GM12878 (cell line): ENCODE results near the gene DYDC1. TPM values are rescaled to one million over a fixed set of nuclear protein-coding genes. Genes with fewer than 3 reads are reported as not detected.
A peak's percentile ranks its signal among the peaks of the same experiment; 100 is the strongest.
"Not testable (repeated sequence)": the region's sequence is repeated elsewhere in the genome, so short reads cannot be mapped to it uniquely, and the experiment has no call there.

Experiments used
- ATAC-seq: fragments of 200-7000 bp; cut with Tn5 transposase; 3 replicates; pipeline ENCODE4 v1.9.1; 2020; ENCODE audit warnings: mild to moderate bottlenecking, moderate library complexity
- BruUV-seq: library from RNA; stranded (reverse); fragments of 400-500 nt; replicated peaks from 2 replicates; lab custom pipeline; 2021; lab: Mats Ljungman, UMichigan
- CTCF ChIA-PET: fragments of 300-600 bp; sonication (Branson Sonifier 250); formaldehyde crosslinking; extraction: SDS; loops from one replicate; lab custom pipeline; 2021; ENCODE audit warnings: inconsistent platforms; lab: Yijun Ruan, JAX
- POLR2A ChIA-PET: fragments of 350-600 bp; formaldehyde crosslinking; extraction: SDS; loops from one replicate; lab custom pipeline; 2021; ENCODE audit warnings: inconsistent platforms; lab: Charles Lee
- RAD21 ChIA-PET: fragments of 300-600 bp; sonication (Branson Sonifier 250); formaldehyde crosslinking; loops from one replicate; lab custom pipeline; 2023; ENCODE audit warnings: antibody characterized with exemption; ENCODE audit not compliant: unreplicated experiment; lab: Charles Lee
- SMC1A ChIA-PET: fragments of 300-600 bp; sonication (Branson Sonifier 250); formaldehyde crosslinking; loops from one replicate; lab custom pipeline; 2023; ENCODE audit not compliant: unreplicated experiment, uncharacterized antibody; lab: Charles Lee
- DNase-seq: peaks from one replicate; pipeline ENCODE4 v3.0.0-alpha.2; 2011; ENCODE audit warnings: low read depth, low spot score
- FAIRE-seq: peaks from 3 replicates; lab custom pipeline; 2011; peaks lifted over from hg19 to GRCh38; lab: Jason Lieb, UNC
- H2AFZ ChIP-seq: 2 replicates; pipeline ENCODE4 v1.6.0; 2011; ENCODE audit warnings: low read depth, low read length, control low read depth; ENCODE audit not compliant: control insufficient read depth
- H3K27ac ChIP-seq: 2 replicates; pipeline ENCODE4 v1.5.1; 2011; ENCODE audit warnings: control low read depth; ENCODE audit not compliant: control insufficient read depth, insufficient read depth
- H3K27me3 ChIP-seq, 2 experiments: replicated peaks in 1 of 2; 2 replicates each; pipeline versions ENCODE4 v1.6.0 to v1.6.1; 2011; ENCODE audit warnings: low read length in 1 of 2; ENCODE audit not compliant: control insufficient read depth in 2 of 2, insufficient read depth in 2 of 2
- H3K36me3 ChIP-seq, 2 experiments: 2 replicates each; pipeline ENCODE4 v1.5.1; 2011; ENCODE audit warnings: low read length in 1 of 2; ENCODE audit not compliant: control insufficient read depth in 2 of 2, insufficient read depth in 2 of 2
- H3K4me1 ChIP-seq: 2 replicates; pipeline ENCODE4 v1.6.1; 2011; ENCODE audit warnings: mild to moderate bottlenecking, low read length, moderate library complexity, mixed read lengths; ENCODE audit not compliant: control insufficient read depth, insufficient read depth
- H3K4me2 ChIP-seq: 2 replicates; pipeline ENCODE4 v1.6.0; 2011; ENCODE audit warnings: control low read depth; ENCODE audit not compliant: control insufficient read depth, insufficient read depth
- H3K4me3 ChIP-seq: fragments of 200-600 bp; sonication (generic); 2 replicates; pipeline ENCODE4 v1.5.1; 2016
- H3K79me2 ChIP-seq: 2 replicates; pipeline ENCODE4 v1.6.0; 2011; ENCODE audit warnings: low read length; ENCODE audit not compliant: control insufficient read depth, insufficient read depth
- H3K9ac ChIP-seq: 2 replicates; pipeline ENCODE4 v1.8.0; 2011; ENCODE audit warnings: low read length, control low read depth, mixed read lengths; ENCODE audit not compliant: control insufficient read depth, insufficient read depth
- H3K9me3 ChIP-seq: replicated peaks from 3 replicates; pipeline ENCODE4 v1.5.1; 2011; ENCODE audit warnings: mild to moderate bottlenecking, low read length; ENCODE audit not compliant: control insufficient read depth, insufficient read depth
- H4K20me1 ChIP-seq: 2 replicates; pipeline ENCODE4 v1.6.0; 2011; ENCODE audit not compliant: control insufficient read depth, insufficient read depth
- ATF2 ChIP-seq: IDR thresholded peaks from 2 replicates; pipeline ENCODE4 v1.6.1; 2012; ENCODE audit warnings: low read length, inconsistent platforms
- NFYB ChIP-seq: IDR thresholded peaks from 2 replicates; pipeline ENCODE4 v1.6.1; 2011; ENCODE audit warnings: low read depth, mild to moderate bottlenecking, low read length, improper control_type of control experiment, moderate library complexity; ENCODE audit not compliant: insufficient read depth
- NR2F1 ChIP-seq: fragments of 450-650 bp; conservative IDR thresholded peaks from 2 replicates; pipeline ENCODE4 v1.6.1; 2017; ENCODE audit warnings: mild to moderate bottlenecking
- WGBS: methylation state at CpG from one replicate; pipeline ENCODE4 v1.1.6; 2016; ENCODE audit warnings: low lambda C conversion rate; ENCODE audit not compliant: insufficient replicate concordance, insufficient coverage; ENCODE audit errors: missing lambda C conversion rate; 5-methylcytosine and 5-hydroxymethylcytosine counted together
- in situ Hi-C: fragments of 300-500 bp; cut with MboI; formaldehyde crosslinking; loops from 9 replicates; pipeline ENCODE4 v1.14.3; 2018; ENCODE audit warnings: mixed read lengths
- intact Hi-C: fragments of 100-400 bp; cut with micrococcal nuclease; formaldehyde crosslinking; loops from one replicate; pipeline ENCODE4 v1.14.2; 2022; ENCODE audit not compliant: unreplicated experiment
- polyA plus RNA-seq, 11 experiments: library from polyadenylated mRNA; depleted of rRNA in 4 of 11; unstranded in 6 of 11; stranded (reverse) in 5 of 11; fragments of >200 nt; fragmentation: Nextera tagmentation in 4 of 11; fragmentation: Illumina TruSeq in 1 of 11; extraction: Ambion mirVana in 4 of 11; extraction: Trizol in 1 of 11; gene quantifications; 1 replicate in 1 of 11; 2 replicates in 10 of 11; pipeline versions ENCODE4 v1.2.1 to v1.2.3, GENCODE V29; 2011 to 2016; ENCODE audit warnings: inconsistent platforms in 2 of 11, missing spikeins in 2 of 11, low read depth in 1 of 11
- total RNA-seq, 4 experiments: library from RNA; depleted of rRNA in 3 of 4; stranded (reverse); fragments of >200 nt in 3 of 4; fragmentation: Illumina TruSeq in 1 of 4; extraction: Trizol in 1 of 4; gene quantifications; 2 replicates each; pipeline versions ENCODE4 v1.2.1 to v1.2.3, GENCODE V29; 2013 to 2021
- TF ChIP-seq, protein P1 (sequence below): IDR thresholded peaks from 2 replicates; pipeline ENCODE4 v1.6.1; 2012; ENCODE audit warnings: low read depth, low read length, improper control_type of control experiment

DYDC1 gene
- total and polyA plus RNA-seq, 10 of the 15 experiments (the other 5 are each of a cell fraction or from before 2014, with no cell fraction given), result not detected

DNA sequence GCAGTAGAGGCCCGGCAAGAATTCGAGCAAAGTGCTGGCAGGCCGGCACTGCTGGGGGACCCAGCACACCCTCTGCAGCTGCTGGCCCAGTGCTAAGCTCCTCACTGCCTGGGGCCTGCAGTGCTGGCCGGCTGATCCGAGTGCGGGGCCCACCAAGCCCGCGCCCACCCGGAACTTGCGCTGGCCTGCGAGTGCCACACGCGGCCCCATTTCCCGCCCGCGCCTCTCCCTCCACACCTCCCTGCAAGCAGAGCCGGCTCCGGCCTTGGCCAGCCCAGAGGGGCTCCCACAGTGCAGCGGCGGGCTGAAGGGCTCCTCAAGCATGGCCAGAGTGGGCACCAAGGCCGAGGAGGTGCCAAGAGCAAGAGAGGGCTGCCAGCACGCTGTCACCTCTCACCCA lies 3.1 kb upstream of the DYDC1 start (continued):
- TF ChIP-seq ATF2, result no peak
- no peak for TF ChIP-seq NR2F1
- TF ChIP-seq, protein P1, sequence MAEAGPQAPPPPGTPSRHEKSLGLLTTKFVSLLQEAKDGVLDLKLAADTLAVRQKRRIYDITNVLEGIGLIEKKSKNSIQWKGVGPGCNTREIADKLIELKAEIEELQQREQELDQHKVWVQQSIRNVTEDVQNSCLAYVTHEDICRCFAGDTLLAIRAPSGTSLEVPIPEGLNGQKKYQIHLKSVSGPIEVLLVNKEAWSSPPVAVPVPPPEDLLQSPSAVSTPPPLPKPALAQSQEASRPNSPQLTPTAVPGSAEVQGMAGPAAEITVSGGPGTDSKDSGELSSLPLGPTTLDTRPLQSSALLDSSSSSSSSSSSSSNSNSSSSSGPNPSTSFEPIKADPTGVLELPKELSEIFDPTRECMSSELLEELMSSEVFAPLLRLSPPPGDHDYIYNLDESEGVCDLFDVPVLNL, result no peak

GRCh38 chr10:80358925-80359324 lies 2.4 kb upstream of the DYDC1 start:
- BruUV-seq, SMC1A ChIA-PET, RAD21 ChIA-PET: not testable (repeated sequence)

More at GRCh38 chr10:80358925-80359324, 2.4 kb upstream of the DYDC1 start:
- H3K9me3 ChIP-seq, H3K9ac ChIP-seq, H3K4me1 ChIP-seq, H3K4me2 ChIP-seq, POLR2A ChIA-PET, intact Hi-C loops, H3K27ac ChIP-seq, CTCF ChIA-PET, FAIRE-seq, H3K79me2 ChIP-seq, H3K4me3 ChIP-seq, ATAC-seq, in situ Hi-C loops, H4K20me1 ChIP-seq, DNase-seq, H2AFZ ChIP-seq, H3K36me3 ChIP-seq: not testable (repeated sequence)
- TF ChIP-seq NFYB, result 0 out of 2 replicates have a peak, but pooled peaks have one; percentile 46
- WGBS, result 30% methylated on average over 2 of the region's 2 CpGs
- peaks cover 5 to 11% of the 10 kb centered on the region in 2 experiments for H3K27me3 ChIP-seq
